H1 (cell line): ENCODE data around the gene SEC14L5. TPM values are rescaled to one million over a fixed set of nuclear protein-coding genes. Genes with fewer than 3 reads are reported as not detected.

Experiments used
- CTCF ChIA-PET: fragments of 300-600 bp; sonication (Branson Sonifier 250); formaldehyde crosslinking; loops from one replicate; lab custom pipeline; 2021; ENCODE audit not compliant: partially characterized antibody; lab: Charles Lee
- POLR2A ChIA-PET: fragments of 300-600 bp; sonication (Branson Sonifier 250); formaldehyde crosslinking; loops from one replicate; lab custom pipeline; 2021; ENCODE audit warnings: inconsistent platforms; ENCODE audit not compliant: partially characterized antibody; lab: Charles Lee
- DNase-seq, 2 experiments: peaks; one replicate each; pipeline versions ENCODE4 v3.0.0 to v3.0.0-alpha.2; 2010 to 2022; ENCODE audit warnings: low spot score in 2 of 2, low read depth in 1 of 2, mixed read lengths in 1 of 2
- FAIRE-seq: peaks from 2 replicates; lab custom pipeline; 2011; peaks lifted over from hg19 to GRCh38; lab: Jason Lieb, UNC
- H2AFZ ChIP-seq: 2 replicates; pipeline ENCODE4 v1.8.1; 2012; ENCODE audit warnings: low read length, inconsistent platforms
- H2AK5ac ChIP-seq: 2 replicates; pipeline ENCODE4 v1.6.1; 2013; ENCODE audit warnings: low read depth, low read length
- H2BK120ac ChIP-seq: replicated peaks from 2 replicates; pipeline ENCODE3; 2013; ENCODE audit warnings: low read depth, low read length, inconsistent platforms
- H2BK12ac ChIP-seq: 2 replicates; pipeline ENCODE4 v1.6.1; 2013; ENCODE audit warnings: low read depth, low read length
- H2BK15ac ChIP-seq: 2 replicates; pipeline ENCODE4 v1.6.1; 2013; ENCODE audit warnings: low read length
- H2BK20ac ChIP-seq: 2 replicates; pipeline ENCODE4 v1.6.1; 2013; ENCODE audit warnings: low read length
- H2BK5ac ChIP-seq: 2 replicates; pipeline ENCODE4 v1.6.1; 2013; ENCODE audit warnings: low read depth, low read length
- H3K14ac ChIP-seq: 2 replicates; pipeline ENCODE4 v1.6.1; 2013; ENCODE audit warnings: inconsistent platforms; ENCODE audit not compliant: insufficient read length
- H3K18ac ChIP-seq: 2 replicates; pipeline ENCODE4 v1.6.1; 2013; ENCODE audit warnings: low read length; ENCODE audit errors: extremely low read depth
- H3K23ac ChIP-seq: 2 replicates; pipeline ENCODE4 v1.6.1; 2013; ENCODE audit warnings: inconsistent platforms; ENCODE audit not compliant: insufficient read length
- H3K23me2 ChIP-seq: 2 replicates; pipeline ENCODE4 v1.6.1; 2013; ENCODE audit warnings: low read depth, low read length
- H3K27ac ChIP-seq: 2 replicates; pipeline ENCODE4 v1.6.1; 2011; ENCODE audit warnings: low read depth, low read length, inconsistent platforms
- H3K27me3 ChIP-seq, 4 experiments: replicated peaks in 1 of 4; 1 replicate in 1 of 4; 2 replicates in 3 of 4; pipeline versions ENCODE4 v1.6.1 to v1.8.1; 2011 to 2013; ENCODE audit warnings: low read length in 3 of 4, mild to moderate bottlenecking in 3 of 4, inconsistent platforms in 2 of 4, mixed read lengths in 2 of 4, moderate library complexity in 1 of 4; ENCODE audit not compliant: control insufficient read depth in 3 of 4, insufficient read depth in 3 of 4; ENCODE audit errors: extremely low read depth in 1 of 4
- H3K36me3 ChIP-seq, 4 experiments: 2 replicates each; pipeline versions ENCODE4 v1.6.1 to v1.8.1; 2011 to 2013; ENCODE audit warnings: mild to moderate bottlenecking in 4 of 4, low read length in 3 of 4, moderate library complexity in 2 of 4, control low read depth in 1 of 4, inconsistent platforms in 1 of 4; ENCODE audit not compliant: insufficient read depth in 4 of 4, control insufficient read depth in 2 of 4
- H3K4ac ChIP-seq: replicated peaks from 2 replicates; pipeline ENCODE3; 2013; ENCODE audit warnings: low read length, low read depth, mixed read lengths, inconsistent platforms; ENCODE audit not compliant: insufficient read length
- H3K4me1 ChIP-seq, 4 experiments: replicated peaks in 1 of 4; 1 replicate in 1 of 4; 2 replicates in 3 of 4; pipeline versions ENCODE4 v1.6.1 to v1.8.1; 2011 to 2013; ENCODE audit warnings: low read length in 3 of 4, inconsistent platforms in 2 of 4, mixed read lengths in 1 of 4; ENCODE audit not compliant: insufficient read depth in 4 of 4, control insufficient read depth in 3 of 4
- H3K4me2 ChIP-seq, 2 experiments: 2 replicates each; pipeline versions ENCODE4 v1.6.1 to v1.8.1; 2011 to 2013; ENCODE audit warnings: low read depth in 2 of 2, low read length in 2 of 2, control low read depth in 1 of 2, inconsistent platforms in 1 of 2, mild to moderate bottlenecking in 1 of 2; ENCODE audit not compliant: insufficient read depth in 1 of 2
- H3K4me3 ChIP-seq, 4 experiments: fragments of 200-600, 300-600 bp in 1 of 4; sonication (generic), shearing (Covaris generic), sonication (Bioruptor Twin) in 1 of 4; 2 replicates each; pipeline versions ENCODE4 v1.5.1 to v1.8.1; 2011 to 2016; ENCODE audit warnings: low read length in 4 of 4, low read depth in 3 of 4, control low read depth in 2 of 4, inconsistent platforms in 2 of 4, mild to moderate bottlenecking in 2 of 4, mixed read lengths in 1 of 4, moderate library complexity in 1 of 4; ENCODE audit not compliant: insufficient read depth in 2 of 4; ENCODE audit errors: extremely low read depth in 1 of 4
- H3K56ac ChIP-seq: replicated peaks from 2 replicates; pipeline ENCODE3; 2013; ENCODE audit warnings: low read depth, mild to moderate bottlenecking, mixed read lengths, low read length, inconsistent platforms; ENCODE audit not compliant: insufficient read length
- H3K79me1 ChIP-seq: 2 replicates; pipeline ENCODE4 v1.6.1; 2013; ENCODE audit warnings: low read depth, low read length, control low read depth
- H3K79me2 ChIP-seq, 2 experiments: 2 replicates each; pipeline versions ENCODE4 v1.6.1 to v1.8.1; 2012 to 2013; ENCODE audit warnings: low read length in 2 of 2, mild to moderate bottlenecking in 2 of 2, inconsistent platforms in 1 of 2; ENCODE audit not compliant: insufficient read depth in 2 of 2, control insufficient read depth in 1 of 2
- H3K9ac ChIP-seq, 4 experiments: replicated peaks in 1 of 4; 1 replicate in 1 of 4; 2 replicates in 3 of 4; pipeline versions ENCODE4 v1.6.1 to v1.8.1; 2011 to 2013; ENCODE audit warnings: low read depth in 3 of 4, low read length in 3 of 4, control low read depth in 2 of 4, mild to moderate bottlenecking in 2 of 4, moderate library complexity in 2 of 4, inconsistent platforms in 1 of 4; ENCODE audit errors: extremely low read depth in 1 of 4
- H3K9me3 ChIP-seq, 2 experiments: 2 replicates each; pipeline versions ENCODE4 v1.6.1 to v1.8.1; 2012 to 2013; ENCODE audit warnings: mild to moderate bottlenecking in 2 of 2, moderate library complexity in 2 of 2, control low read depth in 1 of 2, inconsistent platforms in 1 of 2, low read depth in 1 of 2, low read length in 1 of 2, mixed read lengths in 1 of 2; ENCODE audit not compliant: insufficient read depth in 2 of 2
- H4K20me1 ChIP-seq, 2 experiments: replicated peaks in 1 of 2; 2 replicates each; pipeline versions ENCODE3 to v1.8.1; 2011 to 2013; ENCODE audit warnings: inconsistent platforms in 2 of 2, low read length in 2 of 2, mild to moderate bottlenecking in 1 of 2; ENCODE audit not compliant: insufficient read depth in 2 of 2, control insufficient read depth in 1 of 2
- H4K5ac ChIP-seq: 2 replicates; pipeline ENCODE4 v1.6.1; 2013; ENCODE audit warnings: low read length, low read depth, mixed read lengths, inconsistent platforms; ENCODE audit not compliant: insufficient read length
- H4K8ac ChIP-seq: 2 replicates; pipeline ENCODE4 v1.8.0; 2013; ENCODE audit warnings: mild to moderate bottlenecking, moderate library complexity, low read length, inconsistent platforms; ENCODE audit not compliant: insufficient read depth; ENCODE audit errors: extremely low read depth
- H4K91ac ChIP-seq: replicated peaks from 2 replicates; pipeline ENCODE3; 2013; ENCODE audit warnings: low read length, mixed read lengths, inconsistent platforms; ENCODE audit not compliant: insufficient read length
- BACH1 ChIP-seq: IDR thresholded peaks from 2 replicates; pipeline ENCODE4 v1.6.1; 2012; ENCODE audit warnings: low read length, improper control_type of control experiment
- BCL11A ChIP-seq, 2 experiments: IDR thresholded peaks; one replicate each; pipeline ENCODE4 v1.6.1; 2011; ENCODE audit warnings: low read depth in 2 of 2, low read length in 2 of 2, mild to moderate bottlenecking in 2 of 2
- FOSL1 ChIP-seq: IDR thresholded peaks from 2 replicates; pipeline ENCODE4 v1.6.1; 2011; ENCODE audit warnings: mild to moderate bottlenecking, low read depth, low read length, moderate library complexity; ENCODE audit not compliant: insufficient read depth
- GABPA ChIP-seq: IDR thresholded peaks from 2 replicates; pipeline ENCODE4 v1.6.1; 2011; ENCODE audit warnings: mild to moderate bottlenecking, low read length, moderate library complexity, borderline replicate concordance; ENCODE audit not compliant: insufficient read depth
- GTF2F1 ChIP-seq: IDR thresholded peaks from 2 replicates; pipeline ENCODE4 v1.6.1; 2012; ENCODE audit warnings: low read depth, low read length, improper control_type of control experiment, borderline replicate concordance
- HDAC6 ChIP-seq: IDR thresholded peaks from one replicate; pipeline ENCODE4 v1.7.1; 2012; ENCODE audit warnings: low read depth, mild to moderate bottlenecking, inconsistent platforms, low read length, moderate library complexity
- KDM1A ChIP-seq: fragments of 200-600, 300-600 bp; sonication (generic); IDR thresholded peaks from 2 replicates; pipeline ENCODE4 v1.7.1; 2016; ENCODE audit warnings: mild to moderate bottlenecking, low read length, borderline replicate concordance
- SIX5 ChIP-seq: IDR thresholded peaks from 2 replicates; pipeline ENCODE4 v1.6.1; 2011; ENCODE audit warnings: mild to moderate bottlenecking, low read depth, low read length
- SUZ12 ChIP-seq: fragments of 200-600 bp; sonication (generic); IDR thresholded peaks from 2 replicates; pipeline ENCODE4 v1.6.1; 2012; ENCODE audit warnings: mild to moderate bottlenecking, inconsistent platforms, low read length, moderate library complexity, mixed read lengths
- WGBS, 2 experiments: shearing (Covaris generic) in 1 of 2; methylation state at CpG; one replicate each; pipeline versions ENCODE4 v1.1.6 to v1.1.7; 2013 to 2015; ENCODE audit warnings: low lambda C conversion rate in 2 of 2, mixed read lengths in 2 of 2, inconsistent platforms in 1 of 2, low coverage in 1 of 2, missing lambda C conversion rate in 1 of 2; ENCODE audit not compliant: insufficient replicate concordance in 2 of 2, insufficient coverage in 1 of 2, insufficient read length in 1 of 2; ENCODE audit errors: extremely low coverage in 1 of 2, missing lambda C conversion rate in 1 of 2; 5-methylcytosine and 5-hydroxymethylcytosine counted together
- polyA plus RNA-seq, 7 experiments: library from polyadenylated mRNA; depleted of rRNA in 3 of 7; stranded (reverse) in 5 of 7; unstranded in 2 of 7; fragments of >200 nt in 5 of 7; fragments of 200-250 nt in 2 of 7; gene quantifications; 1 replicate in 5 of 7; 2 replicates in 1 of 7; 4 replicates in 1 of 7; pipeline versions ENCODE4 v1.2.1 to v1.2.3, GENCODE V29; 2011 to 2013; ENCODE audit warnings: missing spikeins in 2 of 7, mixed read lengths in 2 of 7
- total RNA-seq: library from RNA; stranded (reverse); fragmentation: NEBNext Ultra II Directional; extraction: Animal tissue kit (Norgen Biotek cat#: 25700); gene quantifications from 2 replicates; pipeline ENCODE4 v1.2.1, GENCODE V29; 2021
- TF ChIP-seq, protein P1 (sequence below): IDR thresholded peaks from 2 replicates; pipeline ENCODE4 v1.6.1; 2012; ENCODE audit warnings: inconsistent platforms

SEC14L5 gene
- total and polyA plus RNA-seq, 2 of the 8 experiments (the other 6 are each of a cell fraction or from before 2014, with no cell fraction given): 1.9 to 3.0 TPM

- Histone ChIP-seq H2BK15ac (peak within 1 kb of the TSS; percentile 12; the same call in 1 of the 2 replicates), H3K27me3 (no peaks in the 10 kb centered on the region), H3K9ac (peak within 1 kb of the TSS in 2 of 4 experiments; percentile 34 to 53; a peak in 3 of 7 replicates), H3K4me2 (peak within 1 kb of the TSS; percentile 67 to 90), H3K56ac (peak within 1 kb of the TSS; percentile 17), H3K4me3 (peak within 1 kb of the TSS; percentile 67 to 100 (median 96)), H3K23ac (no peak within 1 kb of the TSS), H4K8ac (peak within 1 kb of the TSS; percentile 93), H3K79me1 (peaks cover 2% of the 10 kb centered on the region; the same call in 1 of the 2 replicates), H2BK20ac (peak within 1 kb of the TSS; percentile 48; the same call in 1 of the 2 replicates), H3K4me1 (peaks cover 0 to 20% (median 11%) of the 10 kb centered on the region in 4 experiments; a peak in 4 of 7 replicates), H2AK5ac (no peak within 1 kb of the TSS), H3K36me3 (no peaks in the 10 kb centered on the region), H3K23me2 (peaks cover 3% of the 10 kb centered on the region; the same call in 1 of the 2 replicates), H4K5ac (peak within 1 kb of the TSS; percentile 36), H4K91ac (no peak within 1 kb of the TSS), H3K18ac (peak within 1 kb of the TSS; percentile 87), H3K9me3 (no peaks in the 10 kb centered on the region), H3K4ac (peak within 1 kb of the TSS; percentile 44), H2BK12ac (peak within 1 kb of the TSS; percentile 53; the same call in 1 of the 2 replicates), H2BK120ac (no peak within 1 kb of the TSS), H3K27ac (peak within 1 kb of the TSS; percentile 13; the same call in 1 of the 2 replicates), H3K14ac (no peak within 1 kb of the TSS), H4K20me1 (peaks cover 0 to 14% of the 10 kb centered on the region in 2 experiments), H2BK5ac (peak within 1 kb of the TSS; percentile 52; the same call in 1 of the 2 replicates), H2AFZ (peak within 1 kb of the TSS; percentile 93; the same call in 1 of the 2 replicates), H3K79me2 (peaks cover 0 to 11% of the 10 kb centered on the region in 2 experiments; a peak in 1 of 4 replicates)
- POLR2A ChIA-PET: interaction anchor here (1.0 to 3.7 kb wide), 8 partner anchors 11 to 243 kb away, joined by 3 to 18 read pairs (median 9); partner anchors contain the start of genes GLYR1, SEC14L5 and UBN1
- DNase-seq (peak in 1 of 2 experiments; percentile 98), FAIRE-seq (no peak)
- CTCF ChIA-PET: interaction anchor here (0.7 to 2.0 kb wide), 12 partner anchors 9 to 74 kb away, joined by 3 to 20 read pairs (median 4); no protein-coding TSS in a partner anchor
- WGBS, 2 experiments: 19% methylated on average over 27 of the region's 76 CpGs; no CpG with 5 or more reads in 1 of the 2 experiments
- TF ChIP-seq GABPA: no peak
- TF ChIP-seq, protein P1, sequence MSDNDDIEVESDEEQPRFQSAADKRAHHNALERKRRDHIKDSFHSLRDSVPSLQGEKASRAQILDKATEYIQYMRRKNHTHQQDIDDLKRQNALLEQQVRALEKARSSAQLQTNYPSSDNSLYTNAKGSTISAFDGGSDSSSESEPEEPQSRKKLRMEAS: no peak
- TF ChIP-seq HDAC6: no peak
- TF ChIP-seq BACH1: no peak
- no peak for TF ChIP-seq SIX5
- TF ChIP-seq KDM1A: no peak
- TF ChIP-seq FOSL1: no peak
- TF ChIP-seq BCL11A (IDR thresholded peaks at IDR 0.05; ENCODE audit: low read depth in 2 of 2, low read length in 2 of 2): no peak
- TF ChIP-seq GTF2F1: no peak
- no peak for TF ChIP-seq SUZ12
Measured at GRCh38 chr16:4936991-4937781, 20.9 kb upstream of the SEC14L5 start, which contains the start of gene PPL. TSS of gene PPL (minus strand) at chr16:4937148. CDS start at chr16:4937045, 103 bp downstream.
